GM18511 (cell line): ENCODE measurements around the gene SLC5A2.
"Not testable (repeated sequence)": the region's sequence is repeated elsewhere in the genome, so short reads cannot be mapped to it uniquely, and the experiment has no call there.

Experiments used
- ATAC-seq: cut with Tn5 transposase; IDR thresholded peaks from one replicate; pipeline ENCODE4 v1.9.1; 2021; ENCODE audit warnings: mild to moderate bottlenecking, moderate library complexity; ENCODE audit not compliant: unreplicated experiment

The SLC5A2 gene

GRCh38 chr16:31491778-31492418 lies 9.0 kb downstream of the SLC5A2 start:
- no peak for ATAC-seq

GRCh38 chr16:31493506-31494125 lies 10.7 kb downstream of the SLC5A2 start:
- ATAC-seq, result no peak

- no peak for ATAC-seq
These were observed 13.7 kb downstream of the SLC5A2 start for GRCh38 chr16:31496670-31497069.

- ATAC-seq, result no peak
These were observed 15.6 kb downstream of the SLC5A2 start for GRCh38 chr16:31498493-31498892.

GRCh38 chr16:31499928-31500327 lies 17.0 kb downstream of the SLC5A2 start:
- no peak for ATAC-seq

GRCh38 chr16:31501226-31501965 lies 18.5 kb downstream of the SLC5A2 start:
- no peak for ATAC-seq

GRCh38 chr16:31501966-31502348 lies 19.0 kb downstream of the SLC5A2 start:
- ATAC-seq, result no peak

- no peak for ATAC-seq
These were observed 20.1 kb downstream of the SLC5A2 start for GRCh38 chr16:31502981-31503380.

GRCh38 chr16:31503555-31503954 lies 20.6 kb downstream of the SLC5A2 start:
- not testable (repeated sequence) for ATAC-seq

GRCh38 chr16:31504159-31504558 lies 21.2 kb downstream of the SLC5A2 start:
- ATAC-seq, result no peak

- peak; percentile 41 for ATAC-seq
These were observed 22.6 kb downstream of the SLC5A2 start for GRCh38 chr16:31505483-31505882.

GRCh38 chr16:31507617-31507928 lies 24.6 kb downstream of the SLC5A2 start:
- ATAC-seq, result peak; percentile 6

- peak; percentile 90 for ATAC-seq
These were observed 25.2 kb downstream of the SLC5A2 start, which contains the start of gene RUSF1 for GRCh38 chr16:31507929-31508705. RUSF1 (minus strand) TSS chr16:31508391; CDS start chr16:31508373, 18 bp downstream.

GRCh38 chr16:31508706-31509195 lies 25.8 kb downstream of the SLC5A2 start:
- peak; percentile 11 for ATAC-seq

GRCh38 chr16:31513126-31513525 lies 30.2 kb downstream of the SLC5A2 start:
- ATAC-seq, result no peak

GRCh38 chr16:31513884-31514283 lies 31.0 kb downstream of the SLC5A2 start:
- no peak for ATAC-seq

- ATAC-seq, result no peak
These were observed 35.0 kb downstream of the SLC5A2 start for GRCh38 chr16:31517800-31518402.

GRCh38 chr16:31519759-31520431 lies 37.0 kb downstream of the SLC5A2 start:
- ATAC-seq, result no peak

- ATAC-seq, result no peak
These were observed 38.4 kb downstream of the SLC5A2 start for GRCh38 chr16:31521368-31521767.

- ATAC-seq, result no peak
These were observed 39.1 kb downstream of the SLC5A2 start for GRCh38 chr16:31522071-31522470.
